HG03460 (cell line): ENCODE measurements around the gene YIPF4.
"Not testable (repeated sequence)": the region's sequence is repeated elsewhere in the genome, so short reads cannot be mapped to it uniquely, and the experiment has no call there.

Experiments used
- ATAC-seq: cut with Tn5 transposase; IDR thresholded peaks from one replicate; pipeline ENCODE4 v1.9.1; 2021; ENCODE audit not compliant: unreplicated experiment

YIPF4 gene

DNA sequence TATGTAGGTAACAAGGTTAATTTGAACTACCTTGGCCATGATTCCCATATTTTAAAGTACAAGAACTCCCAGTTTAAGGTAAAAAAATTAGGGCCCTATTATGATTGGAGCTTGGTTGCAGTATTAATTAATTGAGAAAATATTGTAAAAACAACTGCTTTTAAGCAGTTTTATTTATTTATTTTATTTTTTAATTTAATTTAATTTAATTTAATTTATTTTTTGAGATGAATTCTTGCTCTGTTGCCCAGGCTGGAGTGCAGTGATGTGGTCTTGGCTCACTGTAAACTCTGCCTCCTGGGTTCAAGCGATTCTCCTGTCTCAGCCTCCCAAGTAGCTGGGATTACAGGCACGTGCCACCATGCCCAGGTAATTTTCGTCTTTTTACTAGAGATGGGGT, 88.0 kb downstream of the YIPF4 start:
- ATAC-seq: not testable (repeated sequence)
